Stomach (tissue), 9 donors: ENCODE data around the gene RASSF4. TPM values are rescaled to one million over a fixed set of nuclear protein-coding genes. Genes with fewer than 3 reads are reported as not detected.
A peak's percentile ranks its signal among the peaks of the same experiment; 100 is the strongest.

ENCODE experiments used
- DNase-seq, 2 donors: peaks; one replicate each; pipeline versions ENCODE4 v3.0.0 to v3.0.0-alpha.2; 2013 to 2019
- H3K27ac ChIP-seq, 5 donors: fragments of 200-600 bp in 4 of 5; sonication (generic) in 4 of 5; one replicate each; pipeline ENCODE4 v1.5.1; 2013 to 2019; ENCODE audit warnings: mild to moderate bottlenecking in 1 of 5, moderate library complexity in 1 of 5
- H3K27me3 ChIP-seq, 3 donors: fragments of 200-600 bp; sonication (generic); one replicate each; pipeline ENCODE4 v1.5.1; 2017 to 2019; ENCODE audit warnings: mixed run types in 1 of 3
- H3K36me3 ChIP-seq, 4 donors: fragments of 200-600 bp; sonication (generic); 1 replicate in 3 of 4; 2 replicates in 1 of 4; pipeline ENCODE4 v1.5.1; 2016 to 2019
- H3K4me1 ChIP-seq, 4 donors: fragments of 200-600 bp; sonication (generic); one replicate each; pipeline ENCODE4 v1.5.1; 2016 to 2019
- H3K4me3 ChIP-seq, 4 donors: fragments of 200-600 bp; sonication (generic) in 3 of 4; one replicate each; pipeline ENCODE4 v1.5.1; 2016 to 2019; ENCODE audit warnings: mild to moderate bottlenecking in 1 of 4
- H3K9me3 ChIP-seq, 4 donors: fragments of 200-600 bp; sonication (generic); one replicate each; pipeline ENCODE4 v1.5.1; 2016 to 2019
- CTCF ChIP-seq, 7 experiments: fragments of 450-650 bp in 4 of 7; fragments of 200-600 bp in 3 of 7; sonication (generic) in 3 of 7; IDR thresholded peaks; one replicate each; pipeline ENCODE4 v1.5.1; 2016 to 2019; ENCODE audit warnings: antibody characterized with exemption in 7 of 7, control low read depth in 2 of 7, mild to moderate bottlenecking in 1 of 7
- EP300 ChIP-seq: sonication (generic); formaldehyde crosslinking; IDR thresholded peaks from one replicate; pipeline ENCODE4 v1.6.1; 2017; ENCODE audit warnings: antibody characterized with exemption
- POLR2A ChIP-seq, 4 donors: fragments of 450-650 bp; IDR thresholded peaks; one replicate each; pipeline ENCODE4 v1.6.1; 2016; ENCODE audit warnings: antibody characterized with exemption in 4 of 4, control low read depth in 2 of 4, mild to moderate bottlenecking in 1 of 4, moderate library complexity in 1 of 4
- POLR2AphosphoS5 ChIP-seq, 3 donors: sonication (generic); formaldehyde crosslinking; IDR thresholded peaks; one replicate each; pipeline ENCODE4 v1.6.1; 2016; ENCODE audit warnings: antibody characterized with exemption in 3 of 3
- WGBS, 5 donors: extraction: QIAGEN DNeasy Blood & Tissue Kit in 3 of 5; methylation state at CpG; one replicate each; pipeline versions ENCODE4 v1.1.5 to v1.1.7; 2013 to 2018; 5-methylcytosine and 5-hydroxymethylcytosine counted together
- intact Hi-C: fragments of 100-400 bp; cut with DNase I; formaldehyde crosslinking; loops from one replicate; pipeline ENCODE4 v1.15.1; 2023; ENCODE audit warnings: low total_unique reads
- polyA plus RNA-seq, 3 donors: library from polyadenylated mRNA; stranded (reverse); fragments of 200-250 nt; gene quantifications; one replicate each; pipeline ENCODE4 v1.2.3, GENCODE V29; 2013
- total RNA-seq, 5 donors: library from RNA; depleted of rRNA; stranded (reverse); fragments of >200 nt; gene quantifications; one replicate each; pipeline versions ENCODE4 v1.1.0 to v1.2.3, GENCODE V29; 2014 to 2016
- donor health status: healthy with polysubstance abuse.
- donor health status: Bipolar disorder and iron deficiency.
- donor health status: healthy.

Gene RASSF4
- total and polyA plus RNA-seq, 8 donors = 7.8 to 74.5 (median 14.6) TPM

- peaks cover 0 to 25% (median 20%) of the 10 kb centered on the region in 4 donors for H3K36me3 ChIP-seq
- no peak for TF ChIP-seq POLR2A (IDR thresholded peaks at IDR 0.05)
- no peak for TF ChIP-seq EP300
- TF ChIP-seq POLR2AphosphoS5 (IDR thresholded peaks at IDR 0.05) = no peak
- TF ChIP-seq CTCF (IDR thresholded peaks at IDR 0.05) = no peak
- peaks cover 6 to 52% (median 41%) of the 10 kb centered on the region in 4 donors for H3K4me1 ChIP-seq
- no peak overlapping the region for H3K27ac ChIP-seq
- H3K27me3 ChIP-seq = no peaks in the 10 kb centered on the region
- 91 to 94% (median 92%) methylated on average over 10 of the region's 10 CpGs for WGBS, 5 donors
- DNase-seq = no peak
- intact Hi-C loops = no loop called here
- H3K9me3 ChIP-seq = no peaks in the 10 kb centered on the region
- no peak overlapping the region for H3K4me3 ChIP-seq
Measured at GRCh38 chr10:45003432-45004000, 43.9 kb downstream of the RASSF4 start.

- H3K27me3 ChIP-seq = no peaks in the 10 kb centered on the region
- no peak for DNase-seq
- no peak overlapping the region for H3K4me3 ChIP-seq
- H3K27ac ChIP-seq = no peak overlapping the region
- intact Hi-C loops = no loop called here
- peaks cover 0 to 25% (median 20%) of the 10 kb centered on the region in 4 donors for H3K36me3 ChIP-seq
- 57 to 69% (median 64%) methylated on average over 3 of the region's 3 CpGs for WGBS, 5 donors
- H3K4me1 ChIP-seq = peaks cover 6 to 53% (median 36%) of the 10 kb centered on the region in 4 donors
- no peaks in the 10 kb centered on the region for H3K9me3 ChIP-seq
- TF ChIP-seq POLR2A (IDR thresholded peaks at IDR 0.05) = no peak
- TF ChIP-seq CTCF (IDR thresholded peaks at IDR 0.05) = no peak
- TF ChIP-seq EP300 = no peak
- no peak for TF ChIP-seq POLR2AphosphoS5 (IDR thresholded peaks at IDR 0.05)
Measured at GRCh38 chr10:45004661-45005060, 45.1 kb downstream of the RASSF4 start.

GRCh38 chr10:45005284-45005683 lies 45.7 kb downstream of the RASSF4 start:
- intact Hi-C loops = no loop called here
- Histone ChIP-seq H3K4me3 (no peak overlapping the region), H3K9me3 (no peaks in the 10 kb centered on the region), H3K36me3 (peaks cover 0 to 25% (median 20%) of the 10 kb centered on the region in 4 donors), H3K27ac (no peak overlapping the region), H3K27me3 (no peaks in the 10 kb centered on the region), H3K4me1 (peaks cover 6 to 48% (median 30%) of the 10 kb centered on the region in 4 donors)
- WGBS, 5 donors = 80 to 100% (median 95%) methylated on average over 1 of the region's 1 CpG
- DNase-seq = no peak
- TF ChIP-seq POLR2AphosphoS5 (IDR thresholded peaks at IDR 0.05) (no peak), EP300 (no peak), CTCF (IDR thresholded peaks at IDR 0.05) (no peak), POLR2A (IDR thresholded peaks at IDR 0.05) (no peak)

- TF ChIP-seq CTCF (IDR thresholded peaks at IDR 0.05) (no peak), POLR2A (IDR thresholded peaks at IDR 0.05) (no peak), EP300 (no peak), POLR2AphosphoS5 (IDR thresholded peaks at IDR 0.05) (no peak)
- WGBS, 5 donors = 87 to 97% (median 88%) methylated on average over 3 of the region's 3 CpGs
- Histone ChIP-seq H3K9me3 (no peaks in the 10 kb centered on the region), H3K36me3 (peaks cover 0 to 25% (median 20%) of the 10 kb centered on the region in 4 donors), H3K4me1 (peaks cover 6 to 40% (median 22%) of the 10 kb centered on the region in 4 donors), H3K27me3 (no peaks in the 10 kb centered on the region), H3K27ac (no peak overlapping the region), H3K4me3 (no peak overlapping the region)
- DNase-seq = peak in 1 of 2 donors; percentile 1
- intact Hi-C loops = no loop called here
Measured at GRCh38 chr10:45006276-45007030, 46.9 kb downstream of the RASSF4 start.
